WTC11 (cell line): Measurements from ENCODE around the gene CDPF1. TPM values are rescaled to one million over a fixed set of nuclear protein-coding genes. Genes with fewer than 3 reads are reported as not detected.

Experiments used
- ATAC-seq: fragments of 200-7000 bp; cut with Tn5 transposase; 2 replicates; pipeline ENCODE4 v1.10.0; 2021; ENCODE audit warnings: mild to moderate bottlenecking, moderate library complexity
- CTCF ChIA-PET: fragments of 300-600 bp; sonication (Branson Sonifier 250); formaldehyde crosslinking; loops from one replicate; lab custom pipeline; 2021; ENCODE audit warnings: antibody characterized with exemption; lab: Charles Lee
- POLR2A ChIA-PET: fragments of 350-600 bp; sonication (Branson Sonifier 250); formaldehyde crosslinking; loops from one replicate; lab custom pipeline; 2021; ENCODE audit warnings: antibody characterized with exemption; lab: Charles Lee
- DNase-seq: peaks from one replicate; pipeline ENCODE4 v3.0.0; 2021; ENCODE audit warnings: low spot score
- H3K27ac Mint-ChIP-seq: 2 replicates; pipeline ENCODE4 v1.8.0; 2021; ENCODE audit warnings: mixed read lengths
- H3K27me3 Mint-ChIP-seq: 2 replicates; pipeline ENCODE4 v1.8.0; 2021; ENCODE audit warnings: low read depth, mild to moderate bottlenecking, moderate library complexity, mixed read lengths
- H3K36me3 Mint-ChIP-seq: 2 replicates; pipeline ENCODE4 v1.8.0; 2021; ENCODE audit warnings: mixed read lengths
- H3K4me1 Mint-ChIP-seq: 2 replicates; pipeline ENCODE4 v1.8.0; 2022; ENCODE audit warnings: mixed read lengths
- H3K4me3 Mint-ChIP-seq: 2 replicates; pipeline ENCODE4 v1.8.0; 2021; ENCODE audit warnings: mild to moderate bottlenecking, moderate library complexity, mixed read lengths
- H3K9me3 Mint-ChIP-seq: 2 replicates; pipeline ENCODE4 v1.8.0; 2021; ENCODE audit warnings: mixed read lengths
- CBFB ChIP-seq: sonication (generic); formaldehyde crosslinking; IDR thresholded peaks from 2 replicates; pipeline ENCODE4 v1.8.1; 2022; ENCODE audit warnings: mild to moderate bottlenecking, low read depth, missing genetic modification reagents
- ELF4 ChIP-seq: sonication (generic); formaldehyde crosslinking; IDR thresholded peaks from 2 replicates; pipeline ENCODE4 v1.8.1; 2022; ENCODE audit warnings: low read depth, mild to moderate bottlenecking, moderate library complexity, missing genetic modification reagents
- EMX1 ChIP-seq: fragments of 250-450 bp; sonication (Bioruptor Pico); IDR thresholded peaks from 2 replicates; pipeline ENCODE4 v1.8.0; 2021; ENCODE audit warnings: mild to moderate bottlenecking
- FOXP1 ChIP-seq: sonication (generic); formaldehyde crosslinking; IDR thresholded peaks from 2 replicates; pipeline ENCODE4 v1.8.0; 2022; ENCODE audit warnings: missing genetic modification reagents, mild to moderate bottlenecking, moderate library complexity, borderline replicate concordance
- IRF1 ChIP-seq: sonication (generic); formaldehyde crosslinking; IDR thresholded peaks from 2 replicates; pipeline ENCODE4 v1.8.0; 2023; ENCODE audit warnings: missing genetic modification reagents
- NR3C1 ChIP-seq: sonication (generic); formaldehyde crosslinking; conservative IDR thresholded peaks from 2 replicates; pipeline ENCODE4 v1.8.1; 2023; ENCODE audit warnings: low read depth, mild to moderate bottlenecking, missing genetic modification reagents
- OVOL2 ChIP-seq: fragments of 250-450 bp; sonication (Bioruptor Pico); IDR thresholded peaks from 2 replicates; pipeline ENCODE4 v1.9.0; 2021; ENCODE audit warnings: mild to moderate bottlenecking, borderline replicate concordance
- PRDM15 ChIP-seq: sonication (generic); formaldehyde crosslinking; IDR thresholded peaks from 2 replicates; pipeline ENCODE4 v1.8.0; 2022; ENCODE audit warnings: missing genetic modification reagents
- ZNF121 ChIP-seq: sonication (generic); formaldehyde crosslinking; IDR thresholded peaks from 2 replicates; pipeline ENCODE4 v1.8.0; 2023; ENCODE audit warnings: missing genetic modification reagents
- ZNF138 ChIP-seq: sonication (generic); formaldehyde crosslinking; conservative IDR thresholded peaks from 2 replicates; pipeline ENCODE4 v1.8.1; 2022; ENCODE audit warnings: mild to moderate bottlenecking, moderate library complexity, missing genetic modification reagents
- ZNF317 ChIP-seq: sonication (generic); formaldehyde crosslinking; IDR thresholded peaks from 2 replicates; pipeline ENCODE4 v1.8.1; 2023; ENCODE audit warnings: low read depth, mild to moderate bottlenecking, moderate library complexity, missing genetic modification reagents, borderline replicate concordance
- ZNF396 ChIP-seq: fragments of 250-450 bp; sonication (Bioruptor Pico); IDR thresholded peaks from 2 replicates; pipeline ENCODE4 v1.8.0; 2021; ENCODE audit warnings: mild to moderate bottlenecking, moderate library complexity, borderline replicate concordance
- ZNF423 ChIP-seq: fragments of 250-450 bp; sonication (Bioruptor Pico); IDR thresholded peaks from 2 replicates; pipeline ENCODE4 v2.1.2; 2022; ENCODE audit warnings: mild to moderate bottlenecking, moderate library complexity
- ZNF532 ChIP-seq: fragments of 250-450 bp; sonication (Bioruptor Pico); IDR thresholded peaks from 2 replicates; pipeline ENCODE4 v1.9.0; 2021; ENCODE audit warnings: mild to moderate bottlenecking, borderline replicate concordance
- ZNF671 ChIP-seq: fragments of 250-450 bp; sonication (Bioruptor Pico); IDR thresholded peaks from 2 replicates; pipeline ENCODE4 v1.8.0; 2021; ENCODE audit warnings: mild to moderate bottlenecking
- total RNA-seq: library from RNA; stranded (reverse); gene quantifications from 3 replicates; pipeline ENCODE4 v1.2.3, GENCODE V29; 2021
- TF ChIP-seq, protein P1 (sequence below): fragments of 250-450 bp; sonication (Bioruptor Pico); IDR thresholded peaks from 2 replicates; pipeline ENCODE4 v1.9.0; 2021; ENCODE audit warnings: moderate library complexity, mild to moderate bottlenecking, inconsistent platforms, borderline replicate concordance
- TF ChIP-seq, protein P2 (sequence below): fragments of 250-450 bp; sonication (Bioruptor Pico); IDR thresholded peaks from 2 replicates; pipeline ENCODE4 v2.1.2; 2022; ENCODE audit warnings: mild to moderate bottlenecking, moderate library complexity

Gene CDPF1
- total RNA-seq, 1 experiment from 2014 or later: 11.5 TPM

GRCh38 chr22:46219636-46220035 lies 30.5 kb downstream of the CDPF1 start (continued):
- TF ChIP-seq, protein P1, sequence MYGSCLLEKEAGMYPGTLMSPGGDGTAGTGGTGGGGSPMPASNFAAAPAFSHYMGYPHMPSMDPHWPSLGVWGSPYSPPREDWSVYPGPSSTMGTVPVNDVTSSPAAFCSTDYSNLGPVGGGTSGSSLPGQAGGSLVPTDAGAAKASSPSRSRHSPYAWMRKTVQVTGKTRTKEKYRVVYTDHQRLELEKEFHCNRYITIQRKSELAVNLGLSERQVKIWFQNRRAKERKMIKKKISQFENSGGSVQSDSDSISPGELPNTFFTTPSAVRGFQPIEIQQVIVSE (CRISPR knock-in tag): no peak
- TF ChIP-seq CBFB (CRISPR knock-in tag) (no peak), ZNF671 (CRISPR knock-in tag) (no peak), ZNF138 (CRISPR knock-in tag) (no peak), ZNF423 (no peak), FOXP1 (CRISPR knock-in tag) (no peak), ZNF317 (CRISPR knock-in tag) (no peak)

DNA sequence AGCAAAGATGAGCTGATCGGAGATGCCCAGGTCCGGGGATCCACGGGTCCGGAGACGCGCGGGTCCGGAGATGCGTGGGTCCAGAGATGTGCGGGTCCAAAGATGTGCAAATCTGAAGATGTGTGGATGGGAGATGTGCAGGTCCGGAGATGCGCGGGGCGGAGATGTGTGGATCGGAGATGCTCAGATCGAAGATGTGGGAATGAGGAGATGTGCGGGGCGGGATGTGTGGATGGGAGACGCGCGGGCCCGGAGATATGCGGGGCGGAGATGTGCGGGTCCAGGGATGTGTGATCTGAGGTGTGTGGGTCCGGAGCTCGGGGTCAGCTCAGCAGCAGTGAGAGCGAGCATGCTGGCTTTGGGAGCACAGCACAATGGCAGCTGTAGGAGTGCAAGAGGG lies 35.5 kb downstream of the CDPF1 start:
- Mint-ChIP-seq H3K36me3 (peaks cover 22% of the 10 kb centered on the region), H3K4me1 (no peaks in the 10 kb centered on the region), H3K4me3 (no peak overlapping the region), H3K27me3 (no peaks in the 10 kb centered on the region), H3K27ac (no peak overlapping the region), H3K9me3 (peaks cover 25% of the 10 kb centered on the region)
- no peak for DNase-seq
- ChIA-PET POLR2A (no interaction called here), CTCF (no interaction called here)
- no peak for ATAC-seq
- TF ChIP-seq, protein P2, sequence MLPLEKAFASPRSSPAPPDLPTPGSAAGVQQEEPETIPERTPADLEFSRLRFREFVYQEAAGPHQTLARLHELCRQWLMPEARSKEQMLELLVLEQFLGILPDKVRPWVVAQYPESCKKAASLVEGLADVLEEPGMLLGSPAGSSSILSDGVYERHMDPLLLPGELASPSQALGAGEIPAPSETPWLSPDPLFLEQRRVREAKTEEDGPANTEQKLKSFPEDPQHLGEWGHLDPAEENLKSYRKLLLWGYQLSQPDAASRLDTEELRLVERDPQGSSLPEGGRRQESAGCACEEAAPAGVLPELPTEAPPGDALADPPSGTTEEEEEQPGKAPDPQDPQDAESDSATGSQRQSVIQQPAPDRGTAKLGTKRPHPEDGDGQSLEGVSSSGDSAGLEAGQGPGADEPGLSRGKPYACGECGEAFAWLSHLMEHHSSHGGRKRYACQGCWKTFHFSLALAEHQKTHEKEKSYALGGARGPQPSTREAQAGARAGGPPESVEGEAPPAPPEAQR (CRISPR knock-in tag): no peak
- TF ChIP-seq PRDM15 (no peak), EMX1 (CRISPR knock-in tag) (no peak), ZNF396 (CRISPR knock-in tag) (no peak), OVOL2 (CRISPR knock-in tag) (no peak), NR3C1 (CRISPR knock-in tag) (no peak), ZNF532 (CRISPR knock-in tag) (no peak), ELF4 (CRISPR knock-in tag) (no peak), IRF1 (CRISPR knock-in tag) (no peak), ZNF121 (CRISPR knock-in tag) (no peak)
